NCI-H1417 treated with DMSO at 0.1 percent for 48 hours (cell line): ENCODE results near the gene TNNT3.

Experiments used
- DNase-seq: peaks from one replicate; lab custom pipeline; 2025; lab: John Stamatoyannopoulos, UW

The TNNT3 gene

GRCh38 chr11:1958367-1958766 lies 38.9 kb downstream of the TNNT3 start:
- no peak for DNase-seq

GRCh38 chr11:1959786-1960185 lies 40.3 kb downstream of the TNNT3 start:
- DNase-seq = no peak

GRCh38 chr11:1963864-1964263 lies 44.4 kb downstream of the TNNT3 start:
- no peak for DNase-seq

GRCh38 chr11:1964348-1964747 lies 44.8 kb downstream of the TNNT3 start:
- no peak for DNase-seq

- DNase-seq = no peak
These were observed 45.5 kb downstream of the TNNT3 start for GRCh38 chr11:1964955-1965354.

- DNase-seq = no peak
These were observed 47.0 kb downstream of the TNNT3 start for GRCh38 chr11:1966531-1966930.

- DNase-seq = no peak
These were observed 48.2 kb downstream of the TNNT3 start for GRCh38 chr11:1967641-1968225.

GRCh38 chr11:1968454-1969002 lies 49.0 kb downstream of the TNNT3 start:
- DNase-seq = no peak

- DNase-seq = no peak
These were observed 49.5 kb downstream of the TNNT3 start for GRCh38 chr11:1969035-1969434.

- DNase-seq = no peak
These were observed 50.3 kb downstream of the TNNT3 start for GRCh38 chr11:1969776-1970175.

GRCh38 chr11:1970956-1971355 lies 51.5 kb downstream of the TNNT3 start:
- DNase-seq = no peak

GRCh38 chr11:1975185-1975584 lies 55.7 kb downstream of the TNNT3 start:
- no peak for DNase-seq

GRCh38 chr11:1978720-1979473 lies 59.4 kb downstream of the TNNT3 start:
- no peak for DNase-seq

GRCh38 chr11:1979607-1980006 lies 60.1 kb downstream of the TNNT3 start:
- no peak for DNase-seq

- no peak for DNase-seq
These were observed 63.5 kb downstream of the TNNT3 start for GRCh38 chr11:1982873-1983600.

- no peak for DNase-seq
These were observed 64.1 kb downstream of the TNNT3 start for GRCh38 chr11:1983601-1983961.

- DNase-seq = no peak
These were observed 67.5 kb downstream of the TNNT3 start for GRCh38 chr11:1987024-1987423.

GRCh38 chr11:1988174-1988573 lies 68.7 kb downstream of the TNNT3 start:
- DNase-seq = no peak
